Measurements from ENCODE around the gene FGF21. TPM values are rescaled to one million over a fixed set of nuclear protein-coding genes. Genes with fewer than 3 reads are reported as not detected.

The FGF21 gene
- total and polyA plus RNA-seq, 2 donors (not counting 3 experiments of a cell fraction or from before 2014, with no cell fraction given): not detected

- POLR2A ChIA-PET: no interaction called here
- DNase-seq (ENCODE audit: low read depth, low spot score) (peak; percentile 15), FAIRE-seq (no peak)
- intact Hi-C loops (cut with micrococcal nuclease): no loop called here
- H3K4me3 ChIP-seq (replicated peaks in 1 of 3; ENCODE audit: insufficient read depth in 1 of 3, low read depth in 1 of 3, low read length in 3 of 3): no peak overlapping the region
- BruUV-seq (replicated peaks): no TSS peak
- H3K9ac ChIP-seq (replicated peaks; ENCODE audit: extremely low read depth, insufficient read depth, low read length): no peak overlapping the region
- peaks cover 3% of the 10 kb centered on the region for H3K4me1 ChIP-seq (ENCODE audit: control insufficient read depth, extremely low read depth, insufficient read depth, low read length)
- H3K9me3 ChIP-seq (replicated peaks; ENCODE audit: control insufficient read depth, insufficient read depth, low read length): no peaks in the 10 kb centered on the region
- no peaks in the 10 kb centered on the region for H3K9me1 ChIP-seq (replicated peaks; ENCODE audit: control insufficient read depth, extremely low read depth, insufficient read depth, low read length)
- dilution Hi-C loops (cut with MboI; ENCODE audit: extremely low pct_ligation_motif_present, low sequenced_read_pairs): no loop called here
- no peak overlapping the region for H3K27ac ChIP-seq (ENCODE audit: insufficient read depth, low read depth, low read length)
- no peaks in the 10 kb centered on the region for H3K27me3 ChIP-seq (ENCODE audit: control insufficient read depth in 2 of 2, insufficient read depth in 2 of 2, low read length in 2 of 2)
- H3K36me3 ChIP-seq (ENCODE audit: control insufficient read depth in 2 of 2, extremely low read depth in 1 of 2, insufficient read depth in 2 of 2, low read length in 2 of 2): no peaks in the 10 kb centered on the region
- H2AFZ ChIP-seq (ENCODE audit: low read depth, low read length): no peak overlapping the region
- no peak overlapping the region for H3K4me2 ChIP-seq (ENCODE audit: insufficient read depth, low read length)
- TF ChIP-seq JUN (IDR thresholded peaks at IDR 0.05; ENCODE audit: borderline replicate concordance, insufficient read depth, insufficient read length, low read depth) (no peak), GATA2 (IDR thresholded peaks at IDR 0.05; ENCODE audit: insufficient read depth, insufficient read length, low read depth, low read length) (no peak), EZH2 (IDR thresholded peaks at IDR 0.05; ENCODE audit: borderline replicate concordance, low read depth, low read length, severe bottlenecking) (no peak), CTCF (IDR thresholded peaks at IDR 0.05; ENCODE audit: extremely low read depth in 1 of 2, insufficient read depth in 1 of 2, low read depth in 1 of 2, low read length in 2 of 2) (no peak), POLR2A (IDR thresholded peaks at IDR 0.05; ENCODE audit: low read depth, low read length) (no peak), POLR2AphosphoS5 (IDR thresholded peaks at IDR 0.05; ENCODE audit: insufficient read depth, low read depth, low read length) (no peak), MYC (IDR thresholded peaks at IDR 0.05; ENCODE audit: low read depth, low read length) (no peak), MAX (IDR thresholded peaks at IDR 0.05; ENCODE audit: insufficient read depth, insufficient read length) (no peak), FOS (IDR thresholded peaks at IDR 0.05; ENCODE audit: borderline replicate concordance, insufficient read depth, low read length) (no peak)
- H4K20me1 ChIP-seq (replicated peaks; ENCODE audit: control insufficient read depth, extremely low read depth, insufficient read depth, low read length): no peaks in the 10 kb centered on the region
- H3K79me2 ChIP-seq (ENCODE audit: control insufficient read depth, insufficient read depth, low read length): no peaks in the 10 kb centered on the region
- CTCF ChIA-PET: interaction anchor here (0.8 to 1.2 kb wide), 4 partner anchors 11 to 172 kb away, joined by 3 to 5 read pairs (median 4); partner anchors contain the start of gene HSD17B14
Measured at GRCh38 chr19:48798937-48799336, 43.6 kb downstream of the FGF21 start.
